Prostate gland (tissue), 2 donors: ENCODE results near the gene VAMP4. TPM values are rescaled to one million over a fixed set of nuclear protein-coding genes. Genes with fewer than 3 reads are reported as not detected.

Experiments used
- DNase-seq: peaks from one replicate; pipeline ENCODE4 v3.0.0-alpha.2; 2019; ENCODE audit warnings: low spot score
- H3K27ac ChIP-seq, 2 donors: fragments of 200-600 bp; sonication (generic); 2 replicates each; pipeline ENCODE4 v1.5.1; 2017 to 2019
- H3K27me3 ChIP-seq: fragments of 200-600 bp; sonication (generic); replicated peaks from 2 replicates; pipeline ENCODE4 v1.5.1; 2019; ENCODE audit not compliant: insufficient read depth
- H3K36me3 ChIP-seq, 2 donors: fragments of 200-600 bp; sonication (generic); 1 replicate in 1 of 2; 2 replicates in 1 of 2; pipeline versions ENCODE4 v1.5.1 to v1.8.1; 2017 to 2019
- H3K4me1 ChIP-seq: fragments of 200-600 bp; sonication (generic); replicated peaks from 2 replicates; pipeline ENCODE4 v1.5.1; 2019
- H3K4me3 ChIP-seq, 2 donors: fragments of 200-600 bp; sonication (generic); 2 replicates each; pipeline ENCODE4 v1.5.1; 2017 to 2019
- H3K9me3 ChIP-seq: fragments of 200-600 bp; sonication (generic); 2 replicates; pipeline ENCODE4 v1.5.1; 2017
- CTCF ChIP-seq, 4 experiments: fragments of 200-600 bp in 2 of 4; fragments of 450-650 bp in 2 of 4; sonication (generic) in 2 of 4; IDR thresholded peaks; 1 replicate in 3 of 4; 2 replicates in 1 of 4; pipeline ENCODE4 v1.5.1; 2016 to 2019; ENCODE audit warnings: antibody characterized with exemption in 4 of 4, mild to moderate bottlenecking in 2 of 4, moderate library complexity in 2 of 4
- POLR2A ChIP-seq: fragments of 450-650 bp; IDR thresholded peaks from one replicate; pipeline ENCODE4 v1.6.1; 2016; ENCODE audit warnings: antibody characterized with exemption, mild to moderate bottlenecking
- POLR2AphosphoS5 ChIP-seq: sonication (generic); formaldehyde crosslinking; IDR thresholded peaks from one replicate; pipeline ENCODE4 v1.6.1; 2017; ENCODE audit warnings: antibody characterized with exemption
- WGBS: methylation state at CpG from one replicate; pipeline ENCODE4 v1.1.5; 2018; 5-methylcytosine and 5-hydroxymethylcytosine counted together
- intact Hi-C: fragments of 100-400 bp; cut with DNase I; formaldehyde crosslinking; loops from one replicate; pipeline ENCODE4 v1.14.2; 2022
- small RNA-seq, 2 donors: library from RNA; depleted of rRNA; stranded (forward); fragments of <200 nt; gene quantifications; one replicate each; pipeline ENCODE3, GENCODE V24; 2016
- total RNA-seq, 2 donors: library from RNA; depleted of rRNA; stranded (reverse); fragments of >200 nt; gene quantifications; one replicate each; pipeline ENCODE4 v1.1.0, GENCODE V29; 2016

The VAMP4 gene
- total RNA-seq, 2 donors from 2014 or later = 8.2 to 17.2 TPM

DNA sequence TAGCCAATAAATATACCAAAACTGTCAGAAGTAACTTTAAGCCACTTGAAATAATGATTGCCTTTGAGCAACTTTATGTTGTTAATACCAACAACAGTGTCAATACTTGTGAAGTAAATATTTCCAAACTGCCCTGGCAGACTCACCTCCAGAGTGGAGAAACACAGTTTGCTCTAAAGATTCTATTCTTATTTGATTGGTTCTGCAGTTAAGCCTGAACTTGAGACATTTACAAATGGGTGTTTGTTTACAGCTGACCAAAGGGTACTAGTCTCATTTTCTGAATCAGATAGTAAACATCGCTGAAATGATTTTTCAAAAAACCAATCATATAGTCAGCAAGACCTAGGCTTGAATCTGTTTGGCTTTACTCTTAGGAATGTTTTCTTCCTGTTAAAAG lies 88.1 kb downstream of the VAMP4 start:
- Histone ChIP-seq H3K4me1 (peaks cover 13% of the 10 kb centered on the region), H3K9me3 (no peaks in the 10 kb centered on the region), H3K27ac (peak overlapping the region; percentile 71 to 80), H3K4me3 (no peak overlapping the region), H3K27me3 (no peaks in the 10 kb centered on the region), H3K36me3 (no peaks in the 10 kb centered on the region)
- DNase-seq = no peak
- intact Hi-C loops = no loop called here
- TF ChIP-seq POLR2AphosphoS5 = no peak
- WGBS = 36% methylated on average over 1 of the region's 1 CpG

GRCh38 chr1:171652234-171652822 lies 89.5 kb downstream of the VAMP4 start, which contains the start of gene MYOC:
Gene MYOC (minus strand): TSS chr1:171652688. CDS start chr1:171652611, 77 bp downstream.
- Histone ChIP-seq H3K27me3 (no peaks in the 10 kb centered on the region), H3K9me3 (no peaks in the 10 kb centered on the region), H3K4me1 (peaks cover 13% of the 10 kb centered on the region), H3K27ac (peak within 1 kb of the TSS; percentile 71 to 80), H3K4me3 (no peak within 1 kb of the TSS), H3K36me3 (no peaks in the 10 kb centered on the region)
- intact Hi-C loops = no loop called here
- no peak for TF ChIP-seq CTCF (IDR thresholded peaks at IDR 0.05)
- TF ChIP-seq POLR2A = no peak
- no peak for TF ChIP-seq POLR2AphosphoS5
- no peak for DNase-seq
- 69% methylated on average over 8 of the region's 8 CpGs for WGBS

Small RNAs within 50 kb of the gene (small RNA-seq; reads per million reads assigned to genes)
- 0 reads per million in 2 donors for gene RF00601

Other genes starting within 250 kb of the VAMP4 start
- not detected for gene MYOCOS, start 119.8 kb downstream of the VAMP4 start, total RNA-seq
- gene MYOC, start 89.4 kb downstream of the VAMP4 start, total RNA-seq = 1 to 10 TPM; 3.7 to 5.7 TPM
- 10 to 100 TPM; 25.5 to 49.8 TPM for gene METTL13, start 39.6 kb upstream of the VAMP4 start, total RNA-seq
- 1 to 10 TPM; 2.3 to 5.3 TPM for gene DNM3, start 99.4 kb upstream of the VAMP4 start, total RNA-seq